ENCODE data around the gene ADAMTS18.
"Not testable (repeated sequence)": the region's sequence is repeated elsewhere in the genome, so short reads cannot be mapped to it uniquely, and the experiment has no call there.

ADAMTS18 gene, protein sequence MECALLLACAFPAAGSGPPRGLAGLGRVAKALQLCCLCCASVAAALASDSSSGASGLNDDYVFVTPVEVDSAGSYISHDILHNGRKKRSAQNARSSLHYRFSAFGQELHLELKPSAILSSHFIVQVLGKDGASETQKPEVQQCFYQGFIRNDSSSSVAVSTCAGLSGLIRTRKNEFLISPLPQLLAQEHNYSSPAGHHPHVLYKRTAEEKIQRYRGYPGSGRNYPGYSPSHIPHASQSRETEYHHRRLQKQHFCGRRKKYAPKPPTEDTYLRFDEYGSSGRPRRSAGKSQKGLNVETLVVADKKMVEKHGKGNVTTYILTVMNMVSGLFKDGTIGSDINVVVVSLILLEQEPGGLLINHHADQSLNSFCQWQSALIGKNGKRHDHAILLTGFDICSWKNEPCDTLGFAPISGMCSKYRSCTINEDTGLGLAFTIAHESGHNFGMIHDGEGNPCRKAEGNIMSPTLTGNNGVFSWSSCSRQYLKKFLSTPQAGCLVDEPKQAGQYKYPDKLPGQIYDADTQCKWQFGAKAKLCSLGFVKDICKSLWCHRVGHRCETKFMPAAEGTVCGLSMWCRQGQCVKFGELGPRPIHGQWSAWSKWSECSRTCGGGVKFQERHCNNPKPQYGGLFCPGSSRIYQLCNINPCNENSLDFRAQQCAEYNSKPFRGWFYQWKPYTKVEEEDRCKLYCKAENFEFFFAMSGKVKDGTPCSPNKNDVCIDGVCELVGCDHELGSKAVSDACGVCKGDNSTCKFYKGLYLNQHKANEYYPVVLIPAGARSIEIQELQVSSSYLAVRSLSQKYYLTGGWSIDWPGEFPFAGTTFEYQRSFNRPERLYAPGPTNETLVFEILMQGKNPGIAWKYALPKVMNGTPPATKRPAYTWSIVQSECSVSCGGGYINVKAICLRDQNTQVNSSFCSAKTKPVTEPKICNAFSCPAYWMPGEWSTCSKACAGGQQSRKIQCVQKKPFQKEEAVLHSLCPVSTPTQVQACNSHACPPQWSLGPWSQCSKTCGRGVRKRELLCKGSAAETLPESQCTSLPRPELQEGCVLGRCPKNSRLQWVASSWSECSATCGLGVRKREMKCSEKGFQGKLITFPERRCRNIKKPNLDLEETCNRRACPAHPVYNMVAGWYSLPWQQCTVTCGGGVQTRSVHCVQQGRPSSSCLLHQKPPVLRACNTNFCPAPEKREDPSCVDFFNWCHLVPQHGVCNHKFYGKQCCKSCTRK (N-terminal part only)

DNA sequence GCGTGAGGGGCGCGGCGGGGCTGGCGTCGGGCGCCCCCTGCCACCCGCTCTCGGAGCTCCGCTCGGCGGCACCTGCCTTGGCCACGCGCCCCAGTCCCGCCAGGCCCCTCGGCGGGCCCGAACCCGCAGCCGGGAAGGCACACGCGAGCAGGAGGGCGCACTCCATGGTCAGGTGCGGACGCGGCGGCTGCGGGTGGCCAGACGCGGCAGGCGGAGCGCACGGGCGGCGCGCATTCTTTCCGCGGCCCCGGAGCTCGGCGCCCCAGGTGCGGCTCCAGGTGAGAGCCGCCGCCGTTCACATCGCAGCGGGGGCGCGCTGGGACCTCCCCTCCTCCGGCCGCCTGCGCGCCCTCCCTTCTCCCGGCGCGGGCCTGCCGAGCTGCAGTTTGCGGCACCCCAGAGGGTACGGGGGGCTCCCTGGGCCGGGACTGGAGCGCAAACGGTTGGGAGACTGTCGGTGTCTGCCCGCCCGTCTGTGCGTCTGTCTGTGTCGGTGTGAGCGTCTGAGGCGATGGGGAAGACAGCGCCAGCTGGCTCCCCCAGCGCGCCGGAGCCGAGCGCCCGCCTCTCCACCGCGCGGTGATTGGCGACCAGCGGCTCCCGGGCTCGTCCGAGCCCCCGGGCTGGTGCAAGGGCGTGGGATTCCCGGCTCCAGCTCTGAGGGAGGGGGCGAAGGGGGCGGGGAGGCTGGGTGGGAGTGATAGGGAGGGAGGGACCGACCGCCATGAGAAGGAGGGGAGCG, at the start of gene ADAMTS18:
TSS of gene ADAMTS18 (minus strand) at position 505 of the 742 bp plus-strand sequence. CDS start at position 166, 339 bp downstream.
- FAIRE-seq = no peak

DNA sequence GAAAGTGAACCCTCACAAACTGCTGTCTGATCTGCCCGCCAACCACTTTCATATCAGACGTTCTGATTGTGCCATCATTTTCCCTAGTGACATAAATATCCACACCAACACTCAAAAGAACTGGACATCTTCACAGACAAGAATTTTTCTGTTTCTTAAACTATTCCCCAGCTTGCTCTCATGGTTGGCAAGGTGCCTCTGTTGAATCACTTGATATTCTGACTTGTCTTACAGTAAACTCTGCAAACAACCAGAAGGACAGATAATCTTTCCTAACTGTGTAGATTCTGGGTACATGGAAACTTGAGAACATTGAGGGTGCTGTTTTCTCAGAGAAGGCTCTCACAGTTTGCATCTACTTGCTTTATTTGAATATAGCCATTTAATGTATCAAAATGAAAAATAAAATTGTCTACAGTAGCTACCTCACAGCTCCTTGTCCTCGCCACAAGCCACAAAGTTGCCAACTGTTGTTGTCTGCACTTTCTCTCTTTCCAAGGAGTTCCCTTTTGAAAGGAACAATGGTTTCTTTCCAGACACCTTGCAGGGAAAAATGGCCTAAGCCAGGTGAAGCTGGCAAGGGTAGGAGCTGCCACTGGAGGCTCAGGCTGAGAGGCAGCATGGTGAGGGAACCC, 46.0 kb upstream of the ADAMTS18 start:
- no peak for FAIRE-seq

DNA sequence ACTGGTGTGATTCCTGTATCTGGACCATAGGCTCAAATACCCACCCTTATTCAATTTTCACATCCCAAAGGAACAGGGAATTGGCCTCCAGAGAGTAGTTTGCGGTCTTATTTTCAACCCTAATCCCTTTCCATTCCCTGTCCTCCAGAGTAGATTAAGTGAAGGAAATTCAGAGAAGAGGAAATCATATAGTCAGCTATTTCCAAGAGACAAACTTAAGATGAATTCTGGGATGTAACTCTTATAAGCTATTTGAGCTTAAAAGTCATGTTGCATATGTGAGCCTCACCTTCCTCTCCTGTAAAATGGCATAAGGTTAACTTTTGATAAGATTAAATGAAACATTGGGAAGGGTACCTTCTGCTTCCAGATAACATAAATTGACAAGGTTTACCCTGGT, 37.4 kb upstream of the ADAMTS18 start:
- FAIRE-seq = no peak

DNA sequence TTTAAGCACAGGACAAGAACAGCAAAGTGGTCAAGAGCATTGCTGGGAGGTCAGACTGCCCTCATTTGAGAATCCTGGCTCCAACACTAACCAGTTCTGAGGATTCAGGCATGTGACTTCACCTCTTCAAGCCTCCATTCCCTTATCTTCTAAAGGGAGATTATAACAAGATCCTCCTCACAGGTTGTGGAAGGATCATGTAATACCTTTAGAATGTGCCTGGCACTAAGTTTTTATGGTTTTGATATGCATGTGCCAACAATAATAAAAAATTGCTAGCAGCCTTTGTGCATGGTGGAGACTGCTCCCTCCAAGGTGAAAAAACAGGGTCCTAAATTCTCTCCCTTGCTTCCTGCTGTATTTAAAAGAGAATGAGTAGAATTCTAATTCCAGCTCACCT, 36.0 kb upstream of the ADAMTS18 start:
- no peak for FAIRE-seq

DNA sequence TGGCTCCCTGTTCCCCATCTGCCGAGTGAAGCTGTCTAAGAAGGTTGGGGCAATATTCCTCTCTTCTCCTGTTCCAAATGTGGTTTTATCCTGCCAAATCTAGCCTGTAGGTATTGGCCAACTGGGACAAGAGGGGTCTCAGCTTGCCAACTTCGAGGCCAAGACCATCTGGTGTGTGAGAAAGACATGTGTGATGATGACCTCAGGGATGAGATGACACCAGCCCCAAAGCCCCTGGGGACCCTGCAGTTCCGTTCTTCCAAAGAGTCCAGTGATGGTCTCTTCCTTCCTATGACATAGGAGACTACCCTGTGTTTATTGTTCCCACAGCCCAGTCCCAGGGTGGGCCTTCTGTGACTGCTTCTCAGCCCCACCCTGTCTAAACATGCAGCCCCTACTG, 34.8 kb upstream of the ADAMTS18 start:
- no peak for FAIRE-seq

DNA sequence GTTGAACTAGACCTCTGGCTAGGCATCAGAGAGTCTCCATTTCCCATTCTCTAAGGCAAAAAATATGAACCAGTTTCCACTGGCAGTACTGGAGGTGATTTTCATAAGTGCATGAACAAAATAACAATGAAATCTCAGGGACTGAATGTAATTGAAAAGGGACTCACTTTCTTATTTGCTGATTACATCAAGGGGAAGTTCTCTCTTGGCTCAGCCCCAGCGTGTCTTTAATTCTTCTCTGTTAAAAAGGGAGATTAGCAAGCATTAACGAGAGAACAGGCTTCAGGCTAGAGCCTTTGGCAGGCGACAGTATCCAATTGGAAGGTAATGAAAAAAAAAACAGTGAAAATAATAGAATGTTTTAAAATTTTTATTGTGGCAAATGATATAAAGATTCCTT, 34.0 kb upstream of the ADAMTS18 start:
- no peak for FAIRE-seq

DNA sequence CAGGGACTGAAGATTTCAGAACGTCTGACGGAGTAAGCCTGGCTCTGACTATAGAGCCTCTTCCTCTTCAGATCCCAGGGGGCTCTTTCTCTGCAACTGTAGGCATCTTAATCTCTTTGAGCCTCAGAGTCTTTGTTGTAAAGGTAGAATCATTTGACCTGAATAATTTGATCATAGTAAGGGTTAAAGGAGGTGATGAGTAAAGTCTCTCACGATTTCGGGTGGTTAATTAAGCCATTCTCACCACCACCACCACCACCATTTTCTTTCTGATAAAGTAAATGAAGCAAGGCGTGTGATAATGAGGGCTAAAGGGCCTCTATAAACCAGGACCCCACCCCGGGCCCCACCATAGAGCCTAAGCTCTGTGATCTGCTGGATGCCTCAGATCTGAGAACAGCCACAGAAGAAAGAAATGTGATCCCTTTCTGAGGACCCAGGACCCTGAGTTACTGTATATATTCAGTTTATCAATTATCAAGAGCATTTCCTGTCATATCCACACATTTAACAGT, 33.0 kb upstream of the ADAMTS18 start:
- FAIRE-seq = no peak

DNA sequence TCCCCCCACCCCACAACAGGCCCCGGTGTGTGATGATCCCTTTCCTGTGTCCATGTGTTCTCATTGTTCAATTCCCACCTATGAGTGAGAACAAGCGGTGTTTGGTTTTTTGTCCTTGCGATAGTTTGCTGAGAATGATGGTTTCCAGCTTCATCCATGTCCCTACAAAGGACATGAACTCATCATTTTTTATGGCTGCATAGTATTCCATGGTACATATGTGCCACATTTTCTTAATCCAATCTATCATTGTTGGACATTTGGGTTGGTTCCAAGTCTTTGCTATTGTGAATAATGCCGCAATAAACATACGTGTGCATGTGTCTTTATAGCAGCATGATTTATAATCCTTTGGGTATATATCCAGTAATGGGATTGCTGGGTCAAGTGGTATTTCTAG, 28.8 kb upstream of the ADAMTS18 start:
- not testable (repeated sequence) for FAIRE-seq

DNA sequence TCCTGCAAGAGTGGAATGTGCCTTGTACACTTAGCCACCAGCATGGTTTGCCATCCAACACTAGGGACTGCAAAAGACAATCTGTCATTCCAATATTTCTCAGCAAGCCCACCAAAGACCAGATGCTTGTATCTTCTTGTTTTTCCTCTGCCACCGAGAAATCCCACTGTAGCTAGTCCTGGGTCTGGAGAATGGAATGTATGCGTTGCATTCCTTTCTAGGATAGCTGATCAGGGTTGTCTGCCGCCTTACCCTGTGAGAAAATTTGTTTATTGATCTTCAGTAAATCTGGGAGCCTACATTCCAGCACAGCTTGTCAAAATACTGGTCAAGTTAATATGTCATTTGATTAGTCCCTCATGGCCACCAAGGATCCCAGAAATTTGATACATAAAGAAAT, 28.1 kb upstream of the ADAMTS18 start:
- FAIRE-seq = no peak

DNA sequence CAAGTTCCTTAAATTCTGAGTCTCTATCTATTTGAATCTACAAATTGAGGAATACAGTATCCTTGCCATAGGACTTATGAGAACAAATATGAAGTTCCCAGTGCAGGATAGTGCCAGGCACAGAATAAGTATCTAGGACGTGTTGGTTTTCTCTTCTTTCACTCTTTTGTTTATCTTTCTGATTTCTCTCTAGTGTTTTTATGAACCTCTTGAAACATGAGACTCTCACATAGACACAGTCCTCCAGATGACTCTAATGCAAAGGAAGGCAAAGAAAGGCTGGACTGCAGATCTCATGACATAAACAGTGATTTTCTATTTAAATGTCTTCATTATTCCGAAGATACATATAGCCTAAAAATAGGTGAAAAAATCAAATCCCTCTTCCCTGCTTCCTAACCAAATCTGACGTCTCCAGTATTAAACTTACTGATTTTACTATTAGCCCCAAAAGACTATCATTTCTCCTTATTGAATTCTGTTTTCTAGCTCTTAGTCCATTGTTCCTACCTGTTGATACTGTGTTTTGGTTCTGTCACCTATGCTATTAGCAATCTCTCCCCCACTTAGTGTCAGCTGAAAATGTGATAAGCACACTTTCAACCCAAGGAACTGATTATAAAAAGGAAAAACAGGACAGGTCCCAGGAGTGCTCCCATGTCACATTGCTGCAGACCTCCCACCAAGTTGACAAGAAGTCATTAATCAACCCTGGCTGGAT, 24.9 kb upstream of the ADAMTS18 start:
- FAIRE-seq = no peak

DNA sequence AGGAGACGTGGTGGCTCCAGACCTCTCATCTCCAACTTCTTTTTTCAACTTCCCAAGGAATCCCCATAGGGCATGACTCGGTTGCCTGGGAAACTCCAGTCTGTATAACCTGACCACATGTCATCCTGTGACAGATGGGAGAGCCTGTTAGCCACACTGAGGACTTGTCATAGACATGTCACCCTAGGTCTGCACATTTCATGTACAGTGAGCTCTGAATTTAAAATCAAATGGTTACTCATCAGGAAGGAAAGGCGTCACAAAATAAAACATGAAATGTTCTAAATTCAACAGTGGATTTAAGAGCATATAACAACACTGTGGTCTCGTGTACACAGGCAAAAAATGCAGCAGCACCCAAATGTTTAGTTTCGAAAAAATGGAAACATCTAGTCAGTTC, 22.2 kb upstream of the ADAMTS18 start:
- no peak for FAIRE-seq

DNA sequence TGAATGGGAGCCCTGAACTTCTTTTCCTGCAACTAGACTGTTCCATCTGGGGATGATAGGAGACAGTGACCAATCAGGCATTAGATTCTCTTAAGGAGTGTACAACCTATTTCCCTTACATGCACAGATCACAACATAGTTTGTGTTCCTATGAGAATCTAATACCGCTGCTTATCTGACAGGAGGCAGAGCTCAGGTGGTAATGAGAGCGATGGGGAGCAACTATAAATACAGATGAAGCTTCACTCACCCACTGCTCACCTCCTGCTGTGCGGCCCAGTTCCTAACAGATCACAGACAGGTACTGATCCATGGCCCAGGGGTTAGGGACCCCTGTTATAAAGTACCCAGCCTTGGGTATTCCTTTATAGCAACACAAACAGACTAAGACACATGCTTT, 17.4 kb upstream of the ADAMTS18 start:
- FAIRE-seq = no peak

DNA sequence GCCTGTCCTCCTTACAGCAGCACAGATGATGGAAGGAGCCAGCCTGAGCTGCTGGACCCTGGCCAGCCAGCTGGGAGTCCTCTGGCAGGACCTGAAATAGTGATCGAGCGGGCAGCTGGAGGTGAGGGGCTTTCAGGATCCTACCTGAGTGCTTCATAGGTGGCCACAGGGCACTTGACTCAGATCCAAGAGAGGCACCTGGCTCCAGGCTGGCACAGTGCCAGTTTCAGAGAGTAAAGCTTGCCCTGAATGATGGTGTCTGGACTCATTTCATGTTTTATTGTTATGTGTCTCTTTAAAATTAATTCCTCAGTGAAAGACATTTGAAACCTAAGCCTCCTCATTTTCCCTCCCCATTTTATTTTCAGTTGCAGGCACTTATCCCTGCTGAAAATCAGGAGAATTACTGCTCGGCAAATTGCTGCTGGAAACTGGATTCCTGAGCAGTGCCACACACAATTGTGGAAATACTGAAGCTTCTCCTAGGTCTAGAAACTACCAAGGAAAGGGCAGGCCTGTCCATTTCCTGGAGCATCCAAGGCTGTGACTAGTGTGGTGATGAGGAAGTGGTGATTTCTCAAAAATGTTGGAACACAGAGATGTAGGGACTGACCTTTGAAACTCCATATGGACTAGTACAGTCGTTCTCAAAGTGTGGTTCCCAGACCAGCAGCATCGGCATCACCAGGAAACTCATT, 16.1 kb upstream of the ADAMTS18 start:
- no peak for FAIRE-seq

DNA sequence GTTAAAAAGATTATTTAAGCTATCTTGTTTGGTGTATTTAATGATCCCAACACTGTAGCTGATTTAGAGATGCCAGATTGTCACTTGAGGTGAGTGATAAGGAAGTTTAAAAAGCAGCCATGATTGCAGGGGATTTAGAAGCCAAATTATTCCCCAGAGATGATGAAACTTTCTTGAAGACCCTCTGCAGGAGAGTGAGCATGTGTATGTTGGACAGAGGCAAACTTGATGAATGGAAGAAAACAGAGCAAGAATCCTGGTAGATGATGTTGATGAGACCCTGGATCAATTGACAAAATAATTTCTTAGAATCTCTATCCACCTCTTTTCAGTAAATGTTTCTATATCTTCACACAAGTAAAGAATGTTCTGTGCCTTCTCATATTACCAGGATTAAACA, 14.4 kb upstream of the ADAMTS18 start:
- FAIRE-seq = no peak

DNA sequence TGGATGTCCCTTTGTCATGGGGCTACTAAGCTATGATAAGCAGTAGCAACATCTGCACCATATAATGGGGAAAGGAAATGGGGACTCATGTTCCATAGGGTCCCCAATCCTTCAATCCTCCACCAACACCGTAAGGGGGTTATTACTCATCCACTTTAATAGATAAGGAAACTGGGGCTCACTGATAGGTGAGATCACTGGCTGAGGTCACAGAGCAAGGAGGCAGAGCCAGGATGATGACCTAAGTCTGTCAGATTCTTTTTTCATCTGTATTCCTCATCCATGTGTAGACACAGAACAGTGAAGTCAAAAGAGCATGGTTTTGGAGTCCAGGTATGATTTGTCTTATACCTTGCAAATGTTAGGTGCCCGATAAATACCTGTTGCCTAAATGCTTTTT, 10.5 kb upstream of the ADAMTS18 start:
- FAIRE-seq = no peak

DNA sequence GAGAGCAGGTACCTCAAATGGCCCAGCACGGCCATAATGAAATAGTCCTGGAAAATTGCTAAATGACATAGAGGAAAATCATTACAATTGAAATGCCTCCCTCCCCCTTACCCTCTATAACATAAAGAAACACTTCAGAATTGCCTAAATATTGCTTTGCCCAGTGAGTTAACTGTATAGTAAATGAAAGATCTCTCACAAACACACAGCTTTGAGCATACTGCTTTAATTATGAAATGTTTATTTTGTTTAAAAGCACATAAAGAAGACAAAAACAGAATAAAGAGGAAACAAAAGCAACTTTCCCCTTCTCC, 9.3 kb upstream of the ADAMTS18 start:
- no peak for FAIRE-seq

DNA sequence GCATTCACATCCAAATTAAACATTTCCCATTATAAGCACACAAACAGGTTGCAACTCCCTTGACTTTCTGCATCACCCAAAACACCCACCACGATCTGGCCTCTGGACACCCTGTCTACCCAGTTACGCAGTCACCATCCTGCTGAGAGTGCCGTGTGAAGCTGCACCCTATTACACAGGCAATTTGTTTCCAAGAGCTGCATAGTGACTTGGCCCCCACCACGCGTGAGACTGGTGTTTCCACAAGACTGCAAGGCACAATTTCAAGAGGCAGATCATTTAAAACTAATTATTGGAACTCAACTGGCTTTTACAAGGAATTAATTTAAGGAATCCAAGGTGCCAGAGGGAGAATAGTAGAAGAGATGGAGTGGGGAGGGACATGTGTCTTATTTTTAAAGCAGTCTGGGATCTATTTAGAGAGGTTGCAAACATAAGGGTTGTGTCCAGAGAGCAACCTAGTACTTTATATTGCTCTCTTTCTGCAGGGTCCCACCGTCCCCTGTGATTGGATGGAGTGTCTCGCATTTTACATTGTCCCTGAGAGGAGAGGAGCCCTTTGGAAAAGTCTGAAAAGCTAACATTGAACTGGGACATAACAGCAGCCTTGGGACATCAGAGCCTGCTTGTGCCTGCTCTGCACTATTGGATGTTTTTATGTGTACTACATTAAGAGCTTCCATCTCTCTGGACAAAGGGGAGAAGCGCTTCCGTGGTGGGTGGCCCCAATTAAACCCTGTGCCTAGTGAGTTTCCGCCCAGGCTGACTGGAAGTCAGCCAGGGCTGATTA, 8.7 kb upstream of the ADAMTS18 start:
- no peak for FAIRE-seq

DNA sequence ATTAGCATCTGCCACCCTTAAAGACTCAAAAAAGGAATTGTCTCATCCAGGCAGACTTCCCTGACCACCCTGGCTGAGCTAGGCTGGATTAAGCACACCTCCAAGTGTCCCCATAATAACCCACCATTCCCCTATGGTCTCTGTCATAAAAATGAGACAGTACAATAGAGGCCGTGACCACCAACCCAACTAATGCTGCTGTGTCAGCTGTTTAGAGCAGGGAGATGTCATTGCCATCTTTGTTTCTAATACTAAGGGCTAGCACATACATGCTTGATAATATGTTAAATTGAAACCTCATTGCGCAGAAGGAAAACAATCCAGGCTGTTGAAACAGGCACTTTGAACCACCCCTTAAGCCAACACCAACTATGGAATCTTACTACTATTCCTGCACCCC, 7.2 kb upstream of the ADAMTS18 start:
- FAIRE-seq = no peak

DNA sequence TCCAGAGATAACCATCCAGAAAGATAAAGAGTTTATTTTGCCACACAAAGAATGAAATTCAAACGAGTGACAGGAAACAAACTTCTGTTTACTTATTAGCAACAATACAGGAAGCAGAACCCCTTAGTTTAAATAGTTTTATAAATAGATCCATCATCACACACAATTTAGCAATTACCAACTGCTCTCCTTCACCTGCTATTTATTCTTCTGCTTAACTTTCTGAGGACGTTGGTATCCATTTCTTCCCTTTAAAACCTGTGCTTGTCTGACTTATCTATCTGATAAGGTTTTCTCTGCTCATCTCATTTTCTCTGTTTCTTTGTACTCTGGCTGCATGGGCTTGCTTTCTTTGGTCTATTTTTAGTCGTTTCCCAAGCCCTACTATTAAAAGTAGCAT, 4.3 kb upstream of the ADAMTS18 start:
- FAIRE-seq = no peak

DNA sequence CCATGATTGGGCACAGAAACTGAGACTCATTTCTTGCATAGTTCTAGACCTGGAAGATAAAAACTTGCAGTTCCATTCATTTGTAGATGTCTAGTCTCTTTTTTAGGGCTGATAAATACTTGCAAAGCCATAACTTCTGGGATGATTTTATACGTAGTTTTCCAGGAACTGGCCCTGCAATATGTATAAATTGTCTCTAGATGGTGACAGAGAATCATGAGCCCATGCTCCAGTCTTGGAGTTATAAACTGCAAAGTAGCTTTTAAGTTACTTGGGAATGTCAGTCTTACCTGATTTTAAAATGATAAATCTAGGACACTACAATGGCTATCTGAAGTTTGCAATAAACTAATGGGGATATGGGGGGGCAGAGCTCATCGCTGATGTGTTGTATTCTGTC, 3.0 kb upstream of the ADAMTS18 start:
- no peak for FAIRE-seq
